NCI-H2227 (cell line): ENCODE data around the gene SMYD3.

Experiments
- DNase-seq: peaks from one replicate; lab custom pipeline; 2025; ENCODE audit not compliant: unreplicated experiment; lab: John Stamatoyannopoulos, UW

The SMYD3 gene

GRCh38 chr1:246516126-246516525, 9.0 kb upstream of the SMYD3 start:
- no peak for DNase-seq

- no peak for DNase-seq
These were observed 8.4 kb upstream of the SMYD3 start for GRCh38 chr1:246515390-246516005.

GRCh38 chr1:246513619-246514343, 6.7 kb upstream of the SMYD3 start:
- DNase-seq, result no peak

- DNase-seq, result no peak
These were observed 6.0 kb upstream of the SMYD3 start for GRCh38 chr1:246513041-246513440.

- DNase-seq, result no peak
These were observed 5.6 kb upstream of the SMYD3 start for GRCh38 chr1:246512635-246513034.

GRCh38 chr1:246512230-246512629, 5.2 kb upstream of the SMYD3 start:
- no peak for DNase-seq

- no peak for DNase-seq
These were observed 4.1 kb upstream of the SMYD3 start for GRCh38 chr1:246511203-246511602.

GRCh38 chr1:246510147-246511030, 3.3 kb upstream of the SMYD3 start:
- DNase-seq, result no peak

- DNase-seq, result no peak
These were observed 2.0 kb upstream of the SMYD3 start for GRCh38 chr1:246508897-246509688.

GRCh38 chr1:246506367-246506673, 759 bp downstream of the SMYD3 start:
- no peak for DNase-seq

GRCh38 chr1:246503341-246503740, 3.7 kb downstream of the SMYD3 start:
- no peak for DNase-seq

- peak; percentile 83 for DNase-seq
These were observed 9.7 kb downstream of the SMYD3 start for GRCh38 chr1:246497331-246497915.

- DNase-seq, result peak; percentile 88
These were observed 14.4 kb downstream of the SMYD3 start for GRCh38 chr1:246492611-246493245.

GRCh38 chr1:246491551-246492053, 15.5 kb downstream of the SMYD3 start:
- DNase-seq, result no peak

GRCh38 chr1:246488674-246489073, 18.4 kb downstream of the SMYD3 start:
- no peak for DNase-seq

GRCh38 chr1:246483569-246483933, 23.5 kb downstream of the SMYD3 start:
- no peak for DNase-seq

GRCh38 chr1:246482805-246483568, 24.1 kb downstream of the SMYD3 start:
- DNase-seq, result no peak

- DNase-seq, result no peak
These were observed 28.0 kb downstream of the SMYD3 start for GRCh38 chr1:246479061-246479460.

- no peak for DNase-seq
These were observed 29.4 kb downstream of the SMYD3 start for GRCh38 chr1:246477634-246478033.
